HEK293 (cell line): Measurements from ENCODE around the gene RSPH3.

Source experiments
- GFI1B ChIP-seq: fragments of 450-650 bp; formaldehyde crosslinking; IDR thresholded peaks from 2 replicates; pipeline ENCODE4 v1.5.1; 2016; ENCODE audit warnings: missing biosample characterization, missing genetic modification characterization
- HIC1 ChIP-seq: fragments of 450-650 bp; formaldehyde crosslinking; IDR thresholded peaks from 2 replicates; pipeline ENCODE4 v1.5.1; 2016; ENCODE audit warnings: missing biosample characterization, missing genetic modification characterization
- KLF9 ChIP-seq: fragments of 450-650 bp; formaldehyde crosslinking; IDR thresholded peaks from 2 replicates; pipeline ENCODE4 v1.5.1; 2016; ENCODE audit warnings: missing biosample characterization, missing genetic modification characterization, low read depth
- MYNN ChIP-seq: fragments of 450-650 bp; formaldehyde crosslinking; IDR thresholded peaks from 2 replicates; pipeline ENCODE4 v1.5.1; 2016; ENCODE audit warnings: missing biosample characterization, missing genetic modification characterization, borderline replicate concordance
- OSR2 ChIP-seq: fragments of 450-650 bp; formaldehyde crosslinking; IDR thresholded peaks from 2 replicates; pipeline ENCODE4 v1.5.1; 2016; ENCODE audit warnings: missing biosample characterization, missing genetic modification characterization
- OVOL3 ChIP-seq: fragments of 450-650 bp; formaldehyde crosslinking; IDR thresholded peaks from 2 replicates; pipeline ENCODE4 v1.5.1; 2016; ENCODE audit warnings: missing biosample characterization, missing genetic modification characterization
- SALL2 ChIP-seq: fragments of 450-650 bp; formaldehyde crosslinking; IDR thresholded peaks from 2 replicates; pipeline ENCODE4 v1.5.0; 2017; ENCODE audit warnings: missing biosample characterization, mild to moderate bottlenecking, missing genetic modification characterization, borderline replicate concordance
- SP2 ChIP-seq: fragments of 450-650 bp; formaldehyde crosslinking; IDR thresholded peaks from 2 replicates; pipeline ENCODE4 v1.5.1; 2016; ENCODE audit warnings: missing biosample characterization, missing genetic modification characterization
- YY1 ChIP-seq: fragments of 450-650 bp; formaldehyde crosslinking; IDR thresholded peaks from 2 replicates; pipeline ENCODE4 v1.5.1; 2018; ENCODE audit warnings: missing biosample characterization, missing genetic modification characterization
- ZBTB11 ChIP-seq: fragments of 450-650 bp; formaldehyde crosslinking; conservative IDR thresholded peaks from 2 replicates; pipeline ENCODE4 v1.5.1; 2016; ENCODE audit warnings: low read depth, missing biosample characterization, missing genetic modification characterization
- ZBTB48 ChIP-seq: fragments of 450-650 bp; formaldehyde crosslinking; IDR thresholded peaks from 2 replicates; pipeline ENCODE4 v1.5.1; 2016; ENCODE audit warnings: missing biosample characterization, missing genetic modification characterization
- ZBTB8A ChIP-seq: fragments of 450-650 bp; formaldehyde crosslinking; IDR thresholded peaks from 2 replicates; pipeline ENCODE4 v1.5.1; 2016; ENCODE audit warnings: missing biosample characterization, missing genetic modification characterization
- ZFP37 ChIP-seq: fragments of 450-650 bp; formaldehyde crosslinking; IDR thresholded peaks from 2 replicates; pipeline ENCODE4 v1.5.1; 2016; ENCODE audit warnings: missing biosample characterization, missing genetic modification characterization
- ZNF133 ChIP-seq: fragments of 450-650 bp; formaldehyde crosslinking; IDR thresholded peaks from 2 replicates; pipeline ENCODE4 v1.5.1; 2016; ENCODE audit warnings: missing biosample characterization, missing genetic modification characterization
- ZNF19 ChIP-seq: fragments of 450-650 bp; formaldehyde crosslinking; IDR thresholded peaks from 2 replicates; pipeline ENCODE4; 2016; ENCODE audit warnings: missing biosample characterization, missing genetic modification characterization, low read depth
- ZNF223 ChIP-seq: fragments of 450-650 bp; formaldehyde crosslinking; IDR thresholded peaks from 2 replicates; pipeline ENCODE4 v1.5.1; 2016; ENCODE audit warnings: missing biosample characterization, missing genetic modification characterization
- ZNF350 ChIP-seq: fragments of 450-650 bp; formaldehyde crosslinking; IDR thresholded peaks from 2 replicates; pipeline ENCODE4 v1.5.0; 2017; ENCODE audit warnings: missing biosample characterization, mild to moderate bottlenecking, missing genetic modification characterization
- ZNF354C ChIP-seq: fragments of 450-650 bp; formaldehyde crosslinking; IDR thresholded peaks from 2 replicates; pipeline ENCODE4 v1.5.1; 2016; ENCODE audit warnings: missing biosample characterization, missing genetic modification characterization, low read depth, borderline replicate concordance
- ZNF366 ChIP-seq: fragments of 450-650 bp; formaldehyde crosslinking; conservative IDR thresholded peaks from 2 replicates; pipeline ENCODE4 v1.5.1; 2016; ENCODE audit warnings: missing biosample characterization, missing genetic modification characterization
- ZNF426 ChIP-seq: fragments of 450-650 bp; formaldehyde crosslinking; IDR thresholded peaks from 2 replicates; pipeline ENCODE4 v1.5.1; 2017; ENCODE audit warnings: missing biosample characterization, missing genetic modification characterization, mild to moderate bottlenecking, inconsistent platforms, moderate library complexity
- ZNF48 ChIP-seq: fragments of 450-650 bp; formaldehyde crosslinking; IDR thresholded peaks from 2 replicates; pipeline ENCODE4 v1.5.1; 2016; ENCODE audit warnings: missing biosample characterization, missing genetic modification characterization
- ZNF510 ChIP-seq: fragments of 450-650 bp; formaldehyde crosslinking; IDR thresholded peaks from 2 replicates; pipeline ENCODE4 v1.5.1; 2018; ENCODE audit warnings: mild to moderate bottlenecking, missing genetic modification characterization, missing biosample characterization; ENCODE audit not compliant: insufficient replicate concordance
- ZNF529 ChIP-seq: fragments of 450-650 bp; formaldehyde crosslinking; IDR thresholded peaks from 2 replicates; pipeline ENCODE4 v1.5.1; 2017; ENCODE audit warnings: missing genetic modification characterization, missing biosample characterization; ENCODE audit not compliant: insufficient replicate concordance
- ZNF561 ChIP-seq: fragments of 450-650 bp; IDR thresholded peaks from 2 replicates; pipeline ENCODE4 v1.5.1; 2018; ENCODE audit warnings: missing biosample characterization, missing genetic modification characterization, borderline replicate concordance
- ZNF610 ChIP-seq: fragments of 450-650 bp; formaldehyde crosslinking; IDR thresholded peaks from 2 replicates; pipeline ENCODE4 v1.5.1; 2016; ENCODE audit warnings: missing biosample characterization, missing genetic modification characterization, borderline replicate concordance
- ZNF623 ChIP-seq: fragments of 450-650 bp; formaldehyde crosslinking; IDR thresholded peaks from 2 replicates; pipeline ENCODE4 v1.5.1; 2016; ENCODE audit warnings: missing biosample characterization, missing genetic modification characterization
- ZNF830 ChIP-seq: fragments of 450-650 bp; IDR thresholded peaks from 2 replicates; pipeline ENCODE4 v1.5.0; 2018; ENCODE audit warnings: missing biosample characterization, missing genetic modification characterization, low read depth, mild to moderate bottlenecking, moderate library complexity
- TF ChIP-seq, protein P1 (sequence below): fragments of 450-650 bp; formaldehyde crosslinking; IDR thresholded peaks from 2 replicates; pipeline ENCODE4 v1.5.1; 2016; ENCODE audit warnings: missing biosample characterization, missing genetic modification characterization
- TF ChIP-seq, protein P2 (sequence below): fragments of 450-650 bp; formaldehyde crosslinking; IDR thresholded peaks from 2 replicates; pipeline ENCODE4 v1.5.1; 2016; ENCODE audit warnings: missing biosample characterization, missing genetic modification characterization

RSPH3 gene

GRCh38 chr6:158923805-158924498 lies 76.0 kb downstream of the RSPH3 start (continued):
- no peak for TF ChIP-seq ZBTB11
- TF ChIP-seq ZNF426 (tag by site-specific recombination) = no peak
- no peak for TF ChIP-seq ZFP37
- no peak for TF ChIP-seq ZNF623 (tag by site-specific recombination)
- TF ChIP-seq HIC1 (tag by site-specific recombination) = no peak
- no peak for TF ChIP-seq YY1 (tag by site-specific recombination)
- TF ChIP-seq GFI1B (tag by site-specific recombination) = no peak
- TF ChIP-seq ZNF529 = no peak
- TF ChIP-seq ZNF133 (tag by site-specific recombination) = no peak
- peak; percentile 54; the same call in 1 of the 2 replicates for TF ChIP-seq ZNF561 (tag by site-specific recombination)
- TF ChIP-seq ZBTB48 (tag by site-specific recombination) = no peak
- TF ChIP-seq, protein P1, sequence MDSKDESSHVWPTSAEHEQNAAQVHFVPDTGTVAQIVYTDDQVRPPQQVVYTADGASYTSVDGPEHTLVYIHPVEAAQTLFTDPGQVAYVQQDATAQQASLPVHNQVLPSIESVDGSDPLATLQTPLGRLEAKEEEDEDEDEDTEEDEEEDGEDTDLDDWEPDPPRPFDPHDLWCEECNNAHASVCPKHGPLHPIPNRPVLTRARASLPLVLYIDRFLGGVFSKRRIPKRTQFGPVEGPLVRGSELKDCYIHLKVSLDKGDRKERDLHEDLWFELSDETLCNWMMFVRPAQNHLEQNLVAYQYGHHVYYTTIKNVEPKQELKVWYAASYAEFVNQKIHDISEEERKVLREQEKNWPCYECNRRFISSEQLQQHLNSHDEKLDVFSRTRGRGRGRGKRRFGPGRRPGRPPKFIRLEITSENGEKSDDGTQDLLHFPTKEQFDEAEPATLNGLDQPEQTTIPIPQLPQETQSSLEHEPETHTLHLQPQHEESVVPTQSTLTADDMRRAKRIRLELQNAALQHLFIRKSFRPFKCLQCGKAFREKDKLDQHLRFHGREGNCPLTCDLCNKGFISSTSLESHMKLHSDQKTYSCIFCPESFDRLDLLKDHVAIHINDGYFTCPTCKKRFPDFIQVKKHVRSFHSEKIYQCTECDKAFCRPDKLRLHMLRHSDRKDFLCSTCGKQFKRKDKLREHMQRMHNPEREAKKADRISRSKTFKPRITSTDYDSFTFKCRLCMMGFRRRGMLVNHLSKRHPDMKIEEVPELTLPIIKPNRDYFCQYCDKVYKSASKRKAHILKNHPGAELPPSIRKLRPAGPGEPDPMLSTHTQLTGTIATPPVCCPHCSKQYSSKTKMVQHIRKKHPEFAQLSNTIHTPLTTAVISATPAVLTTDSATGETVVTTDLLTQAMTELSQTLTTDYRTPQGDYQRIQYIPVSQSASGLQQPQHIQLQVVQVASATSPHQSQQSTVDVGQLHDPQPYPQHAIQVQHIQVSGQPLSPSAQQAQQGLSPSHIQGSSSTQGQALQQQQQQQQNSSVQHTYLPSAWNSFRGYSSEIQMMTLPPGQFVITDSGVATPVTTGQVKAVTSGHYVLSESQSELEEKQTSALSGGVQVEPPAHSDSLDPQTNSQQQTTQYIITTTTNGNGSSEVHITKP (tag by site-specific recombination) = 0 out of 2 replicates have a peak, but pooled peaks have one; percentile 38
- TF ChIP-seq OVOL3 = 0 out of 2 replicates have a peak, but pooled peaks have one; percentile 35
- no peak for TF ChIP-seq SP2 (tag by site-specific recombination)
- TF ChIP-seq ZNF610 (tag by site-specific recombination) = no peak
- TF ChIP-seq MYNN (tag by site-specific recombination) = no peak
- no peak for TF ChIP-seq ZNF48 (tag by site-specific recombination)
- no peak for TF ChIP-seq ZNF19 (tag by site-specific recombination)
- no peak for TF ChIP-seq ZNF354C (tag by site-specific recombination)
- TF ChIP-seq, protein P2, sequence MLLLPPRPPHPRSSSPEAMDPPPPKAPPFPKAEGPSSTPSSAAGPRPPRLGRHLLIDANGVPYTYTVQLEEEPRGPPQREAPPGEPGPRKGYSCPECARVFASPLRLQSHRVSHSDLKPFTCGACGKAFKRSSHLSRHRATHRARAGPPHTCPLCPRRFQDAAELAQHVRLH (tag by site-specific recombination) = peak; percentile 64; the same call in 1 of the 2 replicates
- no peak for TF ChIP-seq SALL2
- no peak for TF ChIP-seq ZNF830 (tag by site-specific recombination)
- peak; percentile 97 for TF ChIP-seq OSR2 (tag by site-specific recombination)
- TF ChIP-seq KLF9 (tag by site-specific recombination) = peak; percentile 75
- TF ChIP-seq ZBTB8A (tag by site-specific recombination) = no peak; the same call in 1 of the 2 replicates
- no peak for TF ChIP-seq ZNF510 (tag by site-specific recombination)
- no peak for TF ChIP-seq ZNF366 (tag by site-specific recombination)
- TF ChIP-seq ZNF223 (tag by site-specific recombination) = no peak
- no peak for TF ChIP-seq ZNF350 (tag by site-specific recombination)
